RWPE1 (cell line): ENCODE measurements around the gene MYLK4.

ENCODE experiments used
- CTCF ChIA-PET: fragments of 350-600 bp; sonication (Branson Sonifier 250); formaldehyde crosslinking; extraction: SDS; loops from one replicate; lab custom pipeline; 2021; lab: Yijun Ruan, JAX
- POLR2A ChIA-PET: fragments of 400-600 bp; formaldehyde crosslinking; extraction: SDS; loops from one replicate; lab custom pipeline; 2020; ENCODE audit warnings: antibody characterized with exemption; ENCODE audit not compliant: low non-redundant PET; lab: Yijun Ruan, JAX
- DNase-seq: peaks from one replicate; pipeline ENCODE4 v3.0.0; 2012; ENCODE audit warnings: low spot score
- H3K27ac ChIP-seq: fragments of 450-650 bp; 2 replicates; pipeline ENCODE4 v1.5.1; 2017
- CTCF ChIP-seq: fragments of 450-650 bp; conservative IDR thresholded peaks from 2 replicates; pipeline ENCODE4 v1.5.1; 2017; ENCODE audit warnings: low read depth, mild to moderate bottlenecking

The MYLK4 gene

GRCh38 chr6:2750832-2751231 lies at the start of gene MYLK4:
TSS of gene MYLK4 (minus strand) at chr6:2750922. CDS start at chr6:2749294, 1,628 bp downstream.
- no peak for TF ChIP-seq CTCF
- ChIA-PET POLR2A (no interaction called here), CTCF (interaction anchor here (0.5 to 2.3 kb wide), 9 partner anchors 8 to 160 kb away, joined by 3 to 13 read pairs (median 5); partner anchors contain the start of gene WRNIP1)
- no peak within 1 kb of the TSS for H3K27ac ChIP-seq
- no peak for DNase-seq

GRCh38 chr6:2799936-2800527 lies 49.3 kb upstream of the MYLK4 start:
- no peak for DNase-seq
- no peak for TF ChIP-seq CTCF
- ChIA-PET CTCF (no interaction called here), POLR2A (no interaction called here)
- H3K27ac ChIP-seq = no peak overlapping the region

DNA sequence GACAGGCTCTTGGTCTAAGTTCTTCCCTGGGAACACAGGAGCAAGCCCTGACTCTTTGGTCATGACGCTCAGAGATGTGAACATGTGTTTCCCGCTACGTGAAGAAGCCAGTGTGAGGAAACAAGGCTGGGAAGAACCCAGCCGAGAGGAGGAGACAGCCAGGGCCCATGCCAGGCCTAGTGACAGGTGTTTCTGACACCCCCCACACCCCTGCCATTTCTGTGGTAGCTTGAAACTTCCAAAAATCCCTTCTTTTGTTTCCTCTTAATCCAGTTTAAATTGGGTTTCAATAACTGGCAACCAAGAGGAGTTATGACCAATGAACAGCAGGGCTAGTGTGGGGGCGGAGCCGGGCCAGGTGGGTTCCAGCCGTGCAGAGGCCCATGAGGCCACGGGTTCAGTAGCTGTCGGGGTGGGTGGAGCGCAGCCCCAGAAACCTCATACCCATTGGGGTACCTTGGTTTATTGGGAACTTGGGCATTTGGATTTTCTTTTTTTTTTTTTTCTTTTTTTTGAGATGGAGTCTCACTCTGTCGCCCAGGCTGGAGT lies 47.9 kb upstream of the MYLK4 start:
- CTCF ChIA-PET = no interaction called here
- POLR2A ChIA-PET = no interaction called here
- DNase-seq = no peak
- no peak overlapping the region for H3K27ac ChIP-seq
- TF ChIP-seq CTCF = no peak

GRCh38 chr6:2797564-2798031 lies 46.9 kb upstream of the MYLK4 start:
- H3K27ac ChIP-seq = no peak overlapping the region
- DNase-seq = no peak
- no peak for TF ChIP-seq CTCF
- CTCF ChIA-PET = interaction anchor here (0.7 kb wide), 1 partner anchor 20 kb away, joined by 3 read pairs; no protein-coding TSS in a partner anchor
- POLR2A ChIA-PET = no interaction called here

DNA sequence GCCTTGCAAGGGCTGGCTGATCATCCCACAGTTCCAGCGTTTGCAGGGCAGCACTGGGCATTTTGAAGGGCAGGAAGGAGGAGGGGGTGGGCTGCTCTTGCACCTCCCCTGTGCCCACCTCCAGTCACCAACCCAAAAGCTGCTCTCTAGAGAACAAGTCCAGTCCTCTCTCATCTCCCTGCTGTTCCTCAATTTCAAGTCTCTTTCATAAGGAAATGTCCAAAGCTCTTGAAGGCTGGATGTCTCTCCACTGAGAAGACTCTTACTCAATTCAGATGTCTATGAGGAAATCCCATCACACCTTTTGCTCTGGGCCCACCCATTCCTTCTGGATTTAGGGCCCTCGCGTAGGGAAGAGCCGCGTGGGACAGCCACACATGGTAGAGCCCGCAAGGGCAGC lies 46.1 kb upstream of the MYLK4 start:
- no peak for DNase-seq
- TF ChIP-seq CTCF = no peak
- CTCF ChIA-PET = no interaction called here
- H3K27ac ChIP-seq = no peak overlapping the region
- POLR2A ChIA-PET = no interaction called here

- POLR2A ChIA-PET = no interaction called here
- TF ChIP-seq CTCF = no peak
- no peak overlapping the region for H3K27ac ChIP-seq
- CTCF ChIA-PET = no interaction called here
- no peak for DNase-seq
Observed at GRCh38 chr6:2795956-2796355, 45.2 kb upstream of the MYLK4 start.
